HG02763 (cell line): ENCODE results near the gene TGFBR3L.

ENCODE experiments used
- ATAC-seq: cut with Tn5 transposase; IDR thresholded peaks from one replicate; pipeline ENCODE4 v1.9.1; 2021; ENCODE audit warnings: mild to moderate bottlenecking, moderate library complexity; ENCODE audit not compliant: unreplicated experiment

The TGFBR3L gene

DNA sequence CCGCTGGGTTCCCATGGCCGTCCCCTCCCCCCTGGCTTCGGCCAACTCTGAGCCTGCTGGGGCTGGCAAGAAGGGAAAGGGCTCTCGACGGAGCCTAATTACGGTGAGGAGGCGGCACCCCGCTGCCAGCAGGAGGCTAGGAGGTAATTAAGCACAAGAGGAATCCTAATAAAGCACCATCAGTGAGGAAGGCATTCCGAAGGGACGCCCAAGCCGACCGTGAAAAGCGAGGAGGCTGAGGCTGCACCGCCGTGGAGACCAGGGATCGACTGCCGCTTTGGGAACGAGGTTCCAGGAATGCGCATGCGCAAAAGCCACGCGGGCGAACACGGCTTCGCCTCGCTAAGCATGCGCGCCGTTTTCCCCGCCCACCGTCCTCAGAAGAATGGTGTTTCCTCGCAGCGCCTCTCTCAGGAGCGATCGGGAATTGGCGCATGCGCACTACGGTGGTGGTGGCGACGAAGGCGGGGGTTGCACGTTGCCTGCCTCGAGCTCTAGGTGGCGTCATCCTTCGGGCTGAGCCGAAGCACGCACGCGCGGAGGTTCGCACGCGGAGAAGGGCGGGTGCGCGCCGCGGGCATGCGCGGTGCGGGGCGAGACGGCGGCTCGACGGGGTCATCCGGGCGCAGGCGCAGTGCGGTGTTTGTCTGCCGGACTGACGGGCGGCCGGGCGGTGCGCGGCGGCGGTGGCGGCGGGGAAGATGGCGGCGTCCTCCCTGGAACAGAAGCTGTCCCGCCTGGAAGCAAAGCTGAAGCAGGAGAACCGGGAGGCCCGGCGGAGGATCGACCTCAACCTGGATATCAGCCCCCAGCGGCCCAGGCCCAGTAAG is 11.2 kb upstream of the TGFBR3L start, which contains the start of gene MAP2K7:
MAP2K7 (plus strand) TSS at position 634 of the 830 bp plus-strand sequence; CDS start at position 702, 68 bp downstream.
- ATAC-seq, result peak; percentile 90

- ATAC-seq, result peak; percentile 31
Measured at GRCh38 chr19:7904074-7905020, 10.3 kb upstream of the TGFBR3L start.

DNA sequence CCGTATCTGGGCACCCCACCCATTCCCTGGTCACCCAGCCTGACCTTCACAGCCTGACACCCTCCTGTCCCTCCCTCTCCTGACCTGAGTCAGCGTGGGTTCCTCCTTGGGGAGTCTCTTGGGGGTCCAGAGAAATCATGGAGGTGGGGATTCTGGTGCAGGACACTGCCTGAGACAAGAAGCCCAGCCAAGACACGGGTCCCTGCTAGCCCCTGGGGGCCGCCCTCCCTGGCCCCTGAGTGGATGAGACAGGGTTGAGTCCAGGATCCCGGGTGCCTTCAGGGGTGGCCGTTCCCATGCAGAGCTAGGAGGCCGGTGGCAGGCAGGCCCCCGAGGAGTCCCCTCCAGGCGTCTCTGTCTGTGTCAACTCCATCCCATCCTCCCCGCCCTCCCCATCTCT is 9.4 kb upstream of the TGFBR3L start:
- ATAC-seq, result no peak

DNA sequence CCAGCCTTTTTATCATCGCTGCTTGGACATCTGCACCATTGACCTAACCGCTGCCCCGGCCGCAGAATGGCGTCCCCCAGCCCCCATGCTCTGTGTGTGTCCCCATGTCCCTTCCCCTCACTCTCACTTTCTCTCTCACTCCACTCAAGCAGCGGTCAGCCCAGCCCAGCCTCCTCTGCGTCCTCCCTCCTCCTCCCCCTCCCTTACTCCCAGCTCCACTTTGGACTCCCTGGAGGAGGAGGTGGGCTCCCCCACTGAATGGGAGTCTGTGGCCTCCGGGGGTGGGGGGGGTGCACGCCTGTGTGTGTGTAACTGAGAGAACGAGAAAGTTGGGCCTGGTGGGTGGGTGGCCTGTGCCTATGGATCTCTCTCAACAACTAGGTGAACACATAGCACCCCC is 8.8 kb upstream of the TGFBR3L start:
- no peak for ATAC-seq

DNA sequence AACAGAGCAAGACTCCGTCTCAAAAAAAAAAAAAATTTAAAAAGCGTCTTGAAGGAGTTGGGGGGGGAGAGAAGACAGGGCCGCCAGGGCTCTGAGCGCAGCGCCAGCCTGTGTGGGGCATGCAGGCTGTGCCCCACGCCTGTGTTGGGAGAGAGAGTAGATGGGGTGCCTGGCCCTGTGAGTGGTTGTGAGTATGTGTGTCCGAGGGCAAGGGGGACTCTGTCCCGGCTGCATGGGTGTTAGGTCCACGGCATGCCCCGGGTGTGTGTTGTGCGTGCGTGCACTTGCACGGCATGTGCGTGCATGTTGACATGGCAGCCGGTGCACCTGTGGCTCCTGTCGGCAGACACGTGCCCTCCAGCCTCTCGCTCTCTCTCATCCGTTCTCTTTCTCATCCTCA is 7.5 kb upstream of the TGFBR3L start:
- ATAC-seq, result no peak

GRCh38 chr19:7907544-7907943 is 7.1 kb upstream of the TGFBR3L start:
- ATAC-seq, result no peak

DNA sequence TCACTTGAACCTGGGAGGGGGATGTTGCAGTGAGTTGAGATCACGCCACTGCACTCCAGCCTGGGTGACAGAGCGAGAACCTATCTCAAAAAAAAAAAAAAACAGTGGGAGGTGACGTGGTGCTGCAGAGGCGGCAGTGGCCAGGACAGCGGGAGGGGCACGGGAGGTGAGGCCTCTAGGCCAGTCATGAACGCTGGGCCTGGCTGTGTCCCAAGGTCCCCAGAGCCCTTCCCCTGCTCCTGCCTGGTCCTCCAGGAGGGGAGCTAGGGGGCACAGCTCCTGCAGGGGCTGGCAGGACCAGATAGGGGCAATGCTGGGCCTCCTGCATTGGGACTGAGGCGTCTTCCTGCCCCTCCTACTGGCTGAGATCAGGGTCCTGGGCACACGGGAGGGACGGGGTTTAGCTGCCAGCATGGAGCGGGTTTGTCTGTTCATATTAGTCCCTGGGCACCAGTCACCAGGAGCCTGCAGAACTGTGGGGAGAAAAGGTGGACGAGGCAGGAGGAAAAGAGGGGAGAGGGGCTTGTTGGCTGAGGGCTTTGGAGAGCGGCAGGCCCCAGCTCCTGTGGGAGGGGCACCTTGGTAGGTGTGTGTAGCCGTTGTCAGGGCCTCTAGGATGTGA is 6.4 kb upstream of the TGFBR3L start:
- ATAC-seq, result no peak

DNA sequence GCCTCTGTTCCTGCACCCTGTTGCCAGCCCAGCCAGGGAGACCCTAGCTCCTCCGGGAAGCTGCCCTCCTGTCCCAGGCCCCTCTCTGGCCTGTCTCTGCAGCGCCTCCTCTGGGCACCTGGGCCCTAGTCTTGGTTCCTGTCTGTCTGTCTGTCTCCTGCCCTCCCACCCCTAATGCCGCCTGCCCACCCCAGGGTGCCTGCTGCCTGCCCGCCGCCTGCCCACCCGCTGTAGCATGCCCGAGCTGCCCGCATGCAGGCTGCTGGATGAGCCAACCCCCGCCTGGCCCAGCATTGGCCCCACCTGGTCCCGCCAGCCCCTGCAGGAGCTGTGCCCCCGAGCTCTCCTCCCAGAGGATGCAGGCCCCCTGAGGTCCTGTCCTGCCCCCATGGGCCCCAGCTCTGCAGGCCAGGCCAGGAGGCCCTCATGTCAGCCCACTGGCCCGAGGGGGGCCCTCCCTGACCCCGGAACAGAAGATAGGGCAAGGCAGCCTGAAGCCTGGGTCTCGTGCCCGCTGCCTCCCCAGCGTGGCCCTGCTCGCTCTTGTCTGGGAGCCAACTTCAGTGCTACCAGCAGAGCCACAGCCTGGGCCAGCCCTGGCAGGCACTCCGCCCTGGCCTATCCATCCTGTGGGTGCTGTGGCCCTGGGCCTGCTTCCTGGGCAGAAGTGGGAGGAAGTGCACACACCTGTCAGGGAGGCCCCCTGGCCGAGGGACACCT is 5.7 kb upstream of the TGFBR3L start:
- no peak for ATAC-seq

DNA sequence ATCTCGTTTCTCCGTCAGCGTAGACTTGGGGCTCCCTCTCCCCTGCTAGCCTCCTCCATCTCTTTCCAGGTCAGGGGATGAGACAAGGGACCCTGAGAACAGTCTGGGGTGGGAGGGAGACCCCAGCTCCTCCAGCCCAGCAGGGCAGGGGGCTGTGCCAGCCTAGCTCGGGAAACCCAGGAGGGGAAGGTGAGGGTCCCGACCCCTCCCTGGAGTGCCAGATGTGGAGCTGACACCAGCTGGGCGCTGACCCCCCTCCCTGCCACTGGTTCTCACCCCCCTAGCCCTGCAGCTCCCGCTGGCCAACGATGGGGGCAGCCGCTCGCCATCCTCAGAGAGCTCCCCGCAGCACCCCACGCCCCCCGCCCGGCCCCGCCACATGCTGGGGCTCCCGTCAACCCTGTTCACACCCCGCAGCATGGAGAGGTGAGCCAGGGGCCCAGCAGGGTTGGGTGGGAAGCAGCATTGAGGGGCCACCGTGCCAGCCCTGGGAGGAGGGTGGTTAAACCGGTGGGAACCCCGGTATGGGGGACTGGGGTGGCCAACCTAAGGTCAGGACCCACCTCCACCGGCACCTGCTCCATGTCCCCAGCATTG is 5.1 kb upstream of the TGFBR3L start:
- ATAC-seq, result no peak

DNA sequence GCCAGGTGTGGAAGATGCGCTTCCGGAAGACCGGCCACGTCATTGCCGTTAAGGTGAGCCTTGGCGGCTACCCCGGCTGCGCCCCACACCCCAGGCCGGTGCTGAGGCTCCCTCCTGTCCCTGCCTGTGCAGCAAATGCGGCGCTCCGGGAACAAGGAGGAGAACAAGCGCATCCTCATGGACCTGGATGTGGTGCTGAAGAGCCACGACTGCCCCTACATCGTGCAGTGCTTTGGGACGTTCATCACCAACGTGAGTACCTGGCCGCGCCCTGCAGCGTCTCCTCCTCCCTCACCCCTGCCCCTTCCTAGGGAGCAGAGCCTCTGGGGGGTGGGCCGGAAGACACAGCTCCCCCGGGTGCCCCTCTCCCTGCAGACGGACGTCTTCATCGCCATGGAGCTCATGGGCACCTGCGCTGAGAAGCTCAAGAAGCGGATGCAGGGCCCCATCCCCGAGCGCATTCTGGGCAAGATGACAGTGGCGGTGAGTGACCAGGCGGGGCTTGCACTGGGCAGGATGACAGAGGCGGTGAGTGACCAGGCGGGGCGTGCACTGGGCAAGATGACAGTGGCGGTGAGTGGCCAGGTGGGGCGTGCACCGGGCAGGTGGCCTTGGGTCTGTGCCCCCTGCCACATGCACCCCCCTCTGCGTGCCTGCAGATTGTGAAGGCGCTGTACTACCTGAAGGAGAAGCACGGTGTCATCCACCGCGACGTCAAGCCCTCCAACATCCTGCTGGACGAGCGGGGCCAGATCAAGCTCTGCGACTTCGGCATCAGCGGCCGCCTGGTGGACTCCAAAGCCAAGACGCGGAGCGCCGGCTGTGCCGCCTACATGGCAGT is 4.1 kb upstream of the TGFBR3L start:
- ATAC-seq, result no peak

DNA sequence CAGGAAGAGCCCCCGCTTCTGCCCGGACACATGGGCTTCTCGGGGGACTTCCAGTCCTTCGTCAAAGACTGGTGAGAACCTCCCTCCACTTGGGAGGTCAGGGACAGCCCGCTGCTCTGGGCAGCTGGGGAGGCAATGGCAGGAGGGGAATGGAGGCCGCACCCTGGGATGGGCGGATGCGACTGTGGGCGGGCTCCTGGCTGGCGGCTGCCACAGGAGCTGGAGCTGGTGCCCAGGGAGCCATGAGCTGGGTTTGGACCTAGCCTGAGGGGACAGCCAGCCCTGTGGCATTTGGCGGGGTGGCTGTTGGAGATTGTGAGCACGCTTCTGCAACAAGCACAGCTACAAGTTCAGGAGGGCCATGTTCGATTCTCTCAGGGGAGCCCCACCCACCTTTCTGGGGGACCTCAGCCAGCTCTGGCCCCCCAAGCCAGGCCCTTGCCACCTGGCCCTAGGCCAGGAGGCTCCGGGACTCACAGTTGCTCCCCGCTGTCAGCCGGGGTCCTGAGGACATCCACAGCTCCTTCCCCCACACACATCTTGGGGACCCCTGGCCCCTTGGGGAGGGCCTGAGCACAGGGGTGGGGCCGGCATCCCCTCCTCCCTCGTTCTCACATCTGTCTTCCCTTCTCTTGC is 3.0 kb upstream of the TGFBR3L start:
- no peak for ATAC-seq

- no peak for ATAC-seq
Measured at GRCh38 chr19:7912144-7912696, 2.4 kb upstream of the TGFBR3L start.

DNA sequence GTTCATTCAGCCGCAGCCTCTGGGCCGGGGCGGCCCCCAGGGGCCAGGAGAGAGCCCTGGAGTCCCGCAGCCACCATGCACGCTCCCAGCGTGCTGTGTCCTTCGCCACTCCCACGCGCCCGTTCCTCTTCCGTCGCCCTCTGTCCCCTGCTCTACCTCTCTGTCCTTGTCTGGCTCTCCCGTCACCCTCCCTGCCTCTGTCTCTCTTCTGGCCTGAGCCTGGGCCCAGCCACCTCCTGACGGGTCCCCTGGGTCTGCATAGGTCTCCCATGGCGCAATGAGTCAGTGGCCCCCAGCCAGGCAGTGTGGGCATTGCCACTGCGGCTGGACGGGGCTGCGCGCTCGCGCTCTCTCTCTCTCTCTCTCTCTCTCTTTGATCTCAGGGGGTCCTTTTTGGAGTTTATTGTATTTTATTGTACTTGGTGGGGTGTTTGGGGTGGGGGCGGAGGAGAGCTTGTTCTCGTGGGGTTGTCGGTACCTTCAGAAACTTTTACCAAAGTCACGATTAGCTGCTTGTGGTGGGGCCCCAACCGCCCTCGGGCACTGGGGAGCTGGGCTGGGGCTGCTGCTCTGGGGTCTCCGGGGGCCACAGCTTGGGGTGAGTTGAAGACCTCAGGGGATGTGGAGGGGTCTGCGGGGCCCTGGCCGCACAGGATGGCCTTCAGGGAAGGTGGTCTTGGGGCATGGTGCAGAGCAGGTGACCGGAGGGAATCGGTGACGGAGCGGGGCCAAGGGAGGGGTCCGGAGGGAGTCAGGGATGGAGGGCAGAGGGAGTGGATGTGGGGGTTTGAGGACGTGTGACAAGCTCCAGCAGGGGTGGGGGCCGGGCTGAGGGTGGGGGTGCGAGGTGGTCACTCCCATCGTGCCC is 1.7 kb upstream of the TGFBR3L start:
- no peak for ATAC-seq

GRCh38 chr19:7913652-7914051 is 978 bp upstream of the TGFBR3L start:
- no peak for ATAC-seq

DNA sequence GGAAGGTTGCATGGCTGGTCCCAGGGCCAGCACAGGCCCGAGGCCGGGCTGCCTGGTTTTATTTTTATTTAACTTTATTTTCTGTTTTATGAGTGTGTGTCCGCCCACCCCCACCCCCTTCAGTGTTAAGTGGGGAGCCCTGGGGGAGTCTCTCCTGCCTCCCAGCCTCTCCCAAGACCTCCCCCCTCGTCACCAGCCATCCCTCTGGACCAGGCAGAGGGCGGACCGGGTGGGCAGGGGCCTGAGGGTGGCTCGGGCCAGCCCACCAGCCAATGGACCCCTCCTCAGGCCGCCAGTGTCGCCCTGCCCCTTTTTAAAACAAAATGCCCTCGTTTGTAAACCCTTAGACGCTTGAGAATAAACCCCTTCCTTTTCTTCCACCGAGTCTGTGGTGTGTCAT is 531 bp upstream of the TGFBR3L start:
- ATAC-seq, result no peak

- ATAC-seq, result no peak
Measured at GRCh38 chr19:7915250-7916102, 846 bp downstream of the TGFBR3L start.
